ENCODE results near the gene KCNMA1. TPM values are rescaled to one million over a fixed set of nuclear protein-coding genes. Genes with fewer than 3 reads are reported as not detected.

KCNMA1 gene
- total RNA-seq, 2 donors from 2014 or later, result 23.2 to 44.5 TPM

DNA sequence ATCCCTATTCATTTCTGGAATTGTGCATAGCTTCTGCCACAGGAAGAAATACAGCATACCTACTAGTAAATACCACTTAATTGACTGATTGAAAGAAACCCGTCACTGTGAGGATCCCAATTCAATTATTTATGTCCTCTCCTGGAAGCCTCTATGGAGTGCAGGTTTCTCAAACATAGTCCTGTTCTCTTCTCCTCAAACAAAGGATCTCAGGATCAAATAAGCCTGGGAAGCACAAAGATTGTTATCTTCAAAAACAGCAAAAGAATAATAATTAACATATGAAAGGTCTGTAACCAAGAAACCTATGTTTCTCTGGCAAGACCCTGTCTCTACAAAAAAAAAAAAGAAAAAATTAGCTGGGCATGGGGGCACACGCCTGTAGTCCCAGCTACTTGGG is 127.3 kb downstream of the KCNMA1 start:
- Histone ChIP-seq H3K4me1 (no peaks in the 10 kb centered on the region), H3K9me3 (no peaks in the 10 kb centered on the region), H3K4me3 (no peak overlapping the region), H3K9ac (ENCODE audit: low read depth in 2 of 2, low read length in 2 of 2) (no peak overlapping the region), H3K36me3 (no peaks in the 10 kb centered on the region), H3K27ac (no peak overlapping the region), H3K27me3 (no peaks in the 10 kb centered on the region)
- TF ChIP-seq CTCF (IDR thresholded peaks at IDR 0.05), result no peak
- DNase-seq, result no peak
- intact Hi-C loops (cut with DNase I), result no loop called here

DNA sequence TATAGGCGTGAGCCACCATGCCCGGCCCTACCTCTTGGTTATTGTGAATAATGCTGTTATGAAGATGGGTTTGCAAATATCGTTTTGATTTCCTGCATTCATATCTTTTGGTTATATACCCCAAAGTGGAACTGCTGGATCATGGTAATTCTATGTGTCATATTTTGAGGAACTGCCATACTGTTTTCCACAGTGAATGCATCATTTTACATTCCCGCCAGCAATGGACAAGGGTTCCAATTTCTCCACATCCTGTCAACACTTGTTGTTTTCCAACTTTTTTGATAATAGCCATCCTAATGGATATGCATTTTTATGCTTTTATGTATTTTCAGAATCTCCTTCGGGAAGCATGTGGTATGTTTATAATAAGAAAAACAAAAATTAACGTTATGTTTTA is 128.2 kb downstream of the KCNMA1 start:
- intact Hi-C loops (cut with DNase I), result no loop called here
- no peak for TF ChIP-seq CTCF (IDR thresholded peaks at IDR 0.05)
- no peaks in the 10 kb centered on the region for H3K9me3 ChIP-seq
- H3K4me3 ChIP-seq, result no peak overlapping the region
- no peaks in the 10 kb centered on the region for H3K36me3 ChIP-seq
- H3K27me3 ChIP-seq, result no peaks in the 10 kb centered on the region
- DNase-seq, result no peak
- H3K9ac ChIP-seq (ENCODE audit: low read depth in 2 of 2, low read length in 2 of 2), result no peak overlapping the region
- no peaks in the 10 kb centered on the region for H3K4me1 ChIP-seq
- H3K27ac ChIP-seq, result no peak overlapping the region

DNA sequence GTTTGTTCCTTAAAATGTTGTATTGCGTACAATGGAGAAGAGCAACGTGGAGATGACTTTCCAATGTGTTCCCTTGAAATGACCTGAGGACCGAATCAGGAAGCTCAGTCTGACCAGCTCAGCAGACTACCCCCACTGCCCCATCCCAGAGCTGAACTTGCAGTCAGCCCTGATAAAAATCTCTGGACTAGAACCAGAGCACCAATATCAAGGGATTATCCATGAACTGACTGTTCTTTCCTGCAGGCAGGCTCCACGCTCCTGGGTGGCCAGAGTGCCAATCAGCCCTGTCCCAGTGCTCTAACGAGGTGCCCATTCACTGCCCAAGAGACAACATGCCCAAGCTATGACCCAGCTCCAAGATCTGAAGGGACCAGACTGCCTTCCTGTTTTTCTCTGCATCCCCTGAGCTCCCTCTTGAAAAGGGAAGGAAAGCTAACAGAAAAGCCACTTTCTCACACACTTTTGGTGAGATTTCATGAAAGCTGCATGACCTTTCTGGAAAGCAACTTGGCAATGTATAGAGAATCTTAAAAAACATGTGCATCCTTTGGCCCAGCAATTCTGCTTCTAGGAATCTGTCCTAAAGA is 130.2 kb downstream of the KCNMA1 start:
- Histone ChIP-seq H3K4me1 (no peaks in the 10 kb centered on the region), H3K9ac (ENCODE audit: low read depth in 2 of 2, low read length in 2 of 2) (no peak overlapping the region), H3K27me3 (no peaks in the 10 kb centered on the region), H3K4me3 (no peak overlapping the region), H3K27ac (no peak overlapping the region), H3K9me3 (no peaks in the 10 kb centered on the region), H3K36me3 (no peaks in the 10 kb centered on the region)
- DNase-seq, result no peak
- no peak for TF ChIP-seq CTCF (IDR thresholded peaks at IDR 0.05)
- intact Hi-C loops (cut with DNase I), result no loop called here

DNA sequence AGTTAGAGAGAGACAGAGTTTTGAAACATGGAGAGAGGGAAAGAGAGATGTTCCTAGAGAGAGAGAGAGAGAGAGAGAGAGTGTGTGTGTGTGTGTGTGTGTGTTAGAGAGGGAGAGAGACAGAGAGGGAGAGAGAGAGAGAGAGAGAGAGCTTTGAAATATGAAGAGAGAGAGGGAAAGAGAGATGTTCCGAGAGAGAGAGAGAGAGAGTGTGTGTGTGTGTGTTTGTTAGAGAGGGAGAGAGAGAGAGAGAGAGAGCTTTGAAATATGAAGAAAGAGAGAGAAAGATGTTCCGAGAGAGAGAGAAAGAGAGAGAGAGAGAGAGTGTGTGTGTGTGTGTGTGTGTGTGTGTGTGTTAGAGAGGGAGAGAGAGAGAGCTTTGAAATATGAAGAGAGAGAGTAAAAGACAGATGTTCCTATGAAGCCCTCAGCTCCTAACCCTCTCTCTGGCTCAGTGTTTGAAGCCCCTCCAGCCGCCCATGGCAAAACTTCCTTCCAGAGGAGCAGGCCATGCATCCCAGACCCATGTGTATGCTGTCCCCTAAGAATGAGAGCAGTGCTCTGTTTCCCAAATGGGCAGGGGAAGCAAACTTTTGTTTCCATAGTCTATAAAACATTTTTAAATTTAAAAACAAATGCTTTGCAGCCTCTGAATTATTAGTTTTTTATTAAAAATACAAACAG is 130.9 kb downstream of the KCNMA1 start:
- Histone ChIP-seq H3K4me1 (no peaks in the 10 kb centered on the region), H3K36me3 (no peaks in the 10 kb centered on the region), H3K27me3 (no peaks in the 10 kb centered on the region), H3K4me3 (no peak overlapping the region), H3K9me3 (no peaks in the 10 kb centered on the region), H3K27ac (no peak overlapping the region), H3K9ac (ENCODE audit: low read depth in 2 of 2, low read length in 2 of 2) (no peak overlapping the region)
- DNase-seq, result no peak
- intact Hi-C loops (cut with DNase I), result no loop called here
- no peak for TF ChIP-seq CTCF (IDR thresholded peaks at IDR 0.05)

DNA sequence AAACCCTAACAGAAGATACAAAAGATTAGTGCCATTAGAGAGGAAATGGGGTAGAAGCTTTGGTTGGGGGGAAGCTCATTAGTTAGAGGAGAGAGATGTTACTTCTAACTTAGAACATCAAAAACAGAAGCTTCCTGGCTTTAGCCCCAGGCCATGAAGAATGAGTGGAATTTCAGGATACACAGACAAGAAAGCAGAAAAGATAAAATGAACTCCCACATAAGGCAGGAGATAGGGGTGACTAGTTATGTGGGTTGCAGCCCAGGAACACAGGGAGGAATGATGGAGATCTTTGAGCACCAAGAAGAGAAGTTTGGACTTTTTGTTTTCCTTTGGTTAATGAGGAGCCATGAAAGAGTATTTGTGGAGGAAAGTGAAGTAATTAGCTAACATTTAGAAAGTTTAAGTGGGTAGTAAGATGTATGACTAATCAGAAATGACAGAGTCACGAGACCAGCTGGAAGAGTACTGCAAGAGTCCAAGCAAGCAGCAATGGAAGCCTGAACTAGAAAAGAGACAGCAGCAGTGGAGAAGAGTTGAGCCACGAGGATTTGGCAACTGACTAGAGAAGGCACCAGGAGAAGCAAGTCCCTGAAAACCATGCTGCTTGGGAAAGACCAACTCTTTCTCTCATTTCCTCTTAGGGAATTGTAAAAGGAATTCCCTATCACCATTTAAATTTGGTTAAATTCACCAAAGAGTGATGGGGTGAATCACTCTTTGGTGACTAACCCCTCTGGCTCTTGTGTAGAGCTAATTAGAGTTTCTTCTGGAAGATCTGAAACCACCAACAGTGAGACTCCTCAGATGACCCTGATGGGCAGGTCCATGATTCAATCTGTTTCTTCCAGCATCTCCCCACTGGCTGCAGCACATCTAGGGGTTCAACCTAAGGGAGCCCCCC is 131.9 kb downstream of the KCNMA1 start:
- no peaks in the 10 kb centered on the region for H3K36me3 ChIP-seq
- no peaks in the 10 kb centered on the region for H3K27me3 ChIP-seq
- no peak overlapping the region for H3K4me3 ChIP-seq
- intact Hi-C loops (cut with DNase I), result no loop called here
- no peaks in the 10 kb centered on the region for H3K4me1 ChIP-seq
- TF ChIP-seq CTCF (IDR thresholded peaks at IDR 0.05), result no peak
- H3K27ac ChIP-seq, result no peak overlapping the region
- no peaks in the 10 kb centered on the region for H3K9me3 ChIP-seq
- DNase-seq, result no peak
- no peak overlapping the region for H3K9ac ChIP-seq (ENCODE audit: low read depth in 2 of 2, low read length in 2 of 2)
